Psoas muscle (tissue), 8 donors: ENCODE data around the gene ZNF331. TPM values are rescaled to one million over a fixed set of nuclear protein-coding genes. Genes with fewer than 3 reads are reported as not detected.

Experiments
- ATAC-seq, 4 donors: fragments of 200-7000 bp; cut with Tn5 transposase; one replicate each; pipeline ENCODE4 v1.9.1; 2020; ENCODE audit warnings: moderate library complexity in 3 of 4, mild to moderate bottlenecking in 2 of 4
- DNase-seq, 2 donors: peaks; one replicate each; pipeline ENCODE4 v3.0.0-alpha.2; 2020
- H3K27ac ChIP-seq: fragments of 200-600 bp; one replicate; pipeline ENCODE4 v1.8.0; 2022
- H3K27me3 ChIP-seq, 3 donors: fragments of 200-600 bp in 1 of 3; one replicate each; pipeline versions ENCODE4 v1.6.1 to v1.8.0; 2013 to 2022; ENCODE audit warnings: low read length in 2 of 3, mild to moderate bottlenecking in 2 of 3, moderate library complexity in 1 of 3; ENCODE audit not compliant: insufficient read depth in 3 of 3
- H3K36me3 ChIP-seq, 2 donors: fragments of 200-600 bp in 1 of 2; one replicate each; pipeline versions ENCODE4 v1.6.1 to v1.8.0; 2013 to 2022; ENCODE audit warnings: low read depth in 1 of 2, mild to moderate bottlenecking in 1 of 2, moderate library complexity in 1 of 2; ENCODE audit not compliant: insufficient read depth in 1 of 2
- H3K4me1 ChIP-seq: fragments of 200-600 bp; one replicate; pipeline ENCODE4 v1.8.0; 2022
- H3K4me3 ChIP-seq: fragments of 200-600 bp; one replicate; pipeline ENCODE4 v1.8.0; 2022; ENCODE audit warnings: mild to moderate bottlenecking
- H3K9me3 ChIP-seq: fragments of 200-600 bp; one replicate; pipeline ENCODE4 v1.8.0; 2022
- WGBS, 3 donors: extraction: QIAGEN DNeasy Blood & Tissue Kit; methylation state at CpG; one replicate each; pipeline versions ENCODE4 v1.1.6 to v1.1.7; 2013; 5-methylcytosine and 5-hydroxymethylcytosine counted together
- intact Hi-C, 2 donors: fragments of 100-400 bp; cut with DNase I; formaldehyde crosslinking; loops; one replicate each; pipeline versions ENCODE4 v1.11.0 to v1.14.2; 2022
- polyA plus RNA-seq, 3 donors: library from polyadenylated mRNA; stranded (reverse); fragments of 200-250 nt; gene quantifications; one replicate each; pipeline ENCODE4 v1.2.3, GENCODE V29; 2013
- total RNA-seq, 4 donors: library from RNA; stranded (reverse); fragmentation: NEBNext Ultra II Directional in 2 of 4; extraction: Animal tissue kit (Norgen Biotek cat#: 25700) in 2 of 4; gene quantifications; one replicate each; pipeline versions ENCODE4 v1.2.1 to v1.2.4, GENCODE V29; 2021 to 2023
- TF ChIP-seq, protein P1 (sequence below): fragments of 200-600 bp; IDR thresholded peaks from one replicate; pipeline ENCODE4 v1.8.0; 2022; ENCODE audit warnings: antibody characterized with exemption
- donor health status: healthy with polysubstance abuse.
- donor health status: DM: no; HTN: no; CAD: no; lungs with moderate emphysema.
- donor health status: Bipolar disorder and iron deficiency.
- donor health status: healthy.
- donor health status: DM: yes; HTN: yes; CAD: no.
- donor health status: DM: no; HTN: no; CAD: no.
- donor health status: DM: no; HTN: no; CAD: no.
- donor health status: DM: yes; HTN: yes; CAD: no.

ZNF331 gene
- total and polyA plus RNA-seq, 7 donors, result 3.8 to 29.0 (median 8.7) TPM

DNA sequence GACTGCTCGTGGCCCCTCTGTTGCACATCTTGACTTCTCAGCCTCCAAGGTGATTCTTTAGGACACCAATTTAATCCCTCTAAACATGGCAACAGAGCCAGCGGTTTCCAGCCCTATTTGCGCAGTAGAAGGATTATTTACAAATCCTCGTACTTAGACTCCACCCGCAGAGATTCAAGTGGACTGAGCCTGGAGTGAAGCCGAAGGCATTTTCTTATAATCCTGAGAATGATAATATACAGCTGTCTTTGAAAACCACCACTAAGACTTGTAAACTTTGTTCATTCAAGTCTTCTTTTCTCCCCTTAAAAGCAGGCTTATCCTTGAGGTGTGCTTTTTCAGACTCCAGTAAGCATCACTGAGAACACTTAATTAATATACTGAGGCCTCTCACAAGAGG, 89.0 kb downstream of the ZNF331 start:
- H3K27me3 ChIP-seq, result no peaks in the 10 kb centered on the region
- no peak for ATAC-seq
- intact Hi-C loops, result no loop called here
- no peak overlapping the region for H3K27ac ChIP-seq
- H3K4me1 ChIP-seq, result no peaks in the 10 kb centered on the region
- DNase-seq, result no peak
- TF ChIP-seq, protein P1, sequence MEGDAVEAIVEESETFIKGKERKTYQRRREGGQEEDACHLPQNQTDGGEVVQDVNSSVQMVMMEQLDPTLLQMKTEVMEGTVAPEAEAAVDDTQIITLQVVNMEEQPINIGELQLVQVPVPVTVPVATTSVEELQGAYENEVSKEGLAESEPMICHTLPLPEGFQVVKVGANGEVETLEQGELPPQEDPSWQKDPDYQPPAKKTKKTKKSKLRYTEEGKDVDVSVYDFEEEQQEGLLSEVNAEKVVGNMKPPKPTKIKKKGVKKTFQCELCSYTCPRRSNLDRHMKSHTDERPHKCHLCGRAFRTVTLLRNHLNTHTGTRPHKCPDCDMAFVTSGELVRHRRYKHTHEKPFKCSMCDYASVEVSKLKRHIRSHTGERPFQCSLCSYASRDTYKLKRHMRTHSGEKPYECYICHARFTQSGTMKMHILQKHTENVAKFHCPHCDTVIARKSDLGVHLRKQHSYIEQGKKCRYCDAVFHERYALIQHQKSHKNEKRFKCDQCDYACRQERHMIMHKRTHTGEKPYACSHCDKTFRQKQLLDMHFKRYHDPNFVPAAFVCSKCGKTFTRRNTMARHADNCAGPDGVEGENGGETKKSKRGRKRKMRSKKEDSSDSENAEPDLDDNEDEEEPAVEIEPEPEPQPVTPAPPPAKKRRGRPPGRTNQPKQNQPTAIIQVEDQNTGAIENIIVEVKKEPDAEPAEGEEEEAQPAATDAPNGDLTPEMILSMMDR, result no peak
- no peaks in the 10 kb centered on the region for H3K9me3 ChIP-seq
- H3K36me3 ChIP-seq, result no peaks in the 10 kb centered on the region
- WGBS, 3 donors, result 43 to 57% (median 48%) methylated on average over 6 of the region's 6 CpGs
- H3K4me3 ChIP-seq, result no peak overlapping the region

Other genes with a start within 250 kb of the ZNF331 start
- 1 to 10 TPM in 2 of 4 donors, under 1 TPM in 2; 0.81 to 2.0 (median 1.0) TPM for gene ZNF845, start 204.4 kb upstream of the ZNF331 start, total RNA-seq
- gene ZNF845, start 204.4 kb upstream of the ZNF331 start, polyA plus RNA-seq, result 1 to 10 TPM in 2 of 3 donors, under 1 TPM in 1; 1.00 to 5.1 (median 1.4) TPM
- 1 to 10 TPM; 1.3 to 2.1 (median 1.7) TPM for gene ZNF525, start 172.4 kb upstream of the ZNF331 start, total RNA-seq
- 1 to 10 TPM in 1 of 3 donors, under 1 TPM in 2; 0.18 to 1.6 (median 0.78) TPM for gene ZNF525, start 172.4 kb upstream of the ZNF331 start, polyA plus RNA-seq
- gene ZNF765, start 143.0 kb upstream of the ZNF331 start, total RNA-seq, result 1 to 10 TPM; 1.8 to 2.9 (median 2.6) TPM
- gene ZNF765, start 143.0 kb upstream of the ZNF331 start, polyA plus RNA-seq, result 1 to 10 TPM; 1.5 to 8.3 (median 2.3) TPM
- 1 to 10 TPM; 1.5 to 4.4 (median 3.6) TPM for gene ZNF761, start 106.2 kb upstream of the ZNF331 start, total RNA-seq
- 1 to 10 TPM; 1.5 to 6.4 (median 3.2) TPM for gene ZNF761, start 106.2 kb upstream of the ZNF331 start, polyA plus RNA-seq
- 1 to 10 TPM in 2 of 4 donors, under 1 TPM in 2; 0.42 to 1.7 (median 0.95) TPM for gene ZNF813, start 70.4 kb upstream of the ZNF331 start, total RNA-seq
- 1 to 10 TPM in 1 of 3 donors, under 1 TPM in 2; 0.31 to 1.1 (median 0.99) TPM for gene ZNF813, start 70.4 kb upstream of the ZNF331 start, polyA plus RNA-seq
- under 1 TPM in 1 of 4 donors, not detected in 3; 0.36 TPM for gene DPRX, start 93.9 kb downstream of the ZNF331 start, total RNA-seq
- not detected for gene DPRX, start 93.9 kb downstream of the ZNF331 start, polyA plus RNA-seq